H9 (cell line): Measurements from ENCODE around the gene ADAD2. TPM values are rescaled to one million over a fixed set of nuclear protein-coding genes. Genes with fewer than 3 reads are reported as not detected.

Experiments
- DNase-seq: peaks from one replicate; pipeline ENCODE4 v3.0.0-alpha.2; 2017
- H2AFZ ChIP-seq: one replicate; pipeline ENCODE4 v1.6.1; 2013; ENCODE audit warnings: mild to moderate bottlenecking, low read length, control low read depth, moderate library complexity
- H2AK5ac ChIP-seq: 2 replicates; pipeline ENCODE4 v1.6.1; 2013; ENCODE audit warnings: low read length, control low read depth, mixed read lengths; ENCODE audit not compliant: insufficient read length
- H2BK120ac ChIP-seq: one replicate; pipeline ENCODE4 v1.6.1; 2013; ENCODE audit warnings: low read depth, mild to moderate bottlenecking, low read length, control low read depth, inconsistent platforms; ENCODE audit not compliant: poor library complexity, severe bottlenecking
- H2BK12ac ChIP-seq: 2 replicates; pipeline ENCODE4 v1.6.1; 2013; ENCODE audit warnings: low read length, control low read depth, mixed read lengths, low read depth; ENCODE audit not compliant: insufficient read length
- H2BK15ac ChIP-seq: 2 replicates; pipeline ENCODE4 v1.6.1; 2013; ENCODE audit warnings: low read depth, low read length, control low read depth
- H2BK20ac ChIP-seq: one replicate; pipeline ENCODE4 v1.6.1; 2013; ENCODE audit warnings: low read depth, mild to moderate bottlenecking, low read length, control low read depth, inconsistent platforms; ENCODE audit not compliant: poor library complexity, severe bottlenecking
- H2BK5ac ChIP-seq: 2 replicates; pipeline ENCODE4 v1.6.1; 2013; ENCODE audit warnings: low read length, control low read depth, mixed read lengths; ENCODE audit not compliant: insufficient read length
- H3K14ac ChIP-seq: 2 replicates; pipeline ENCODE4 v1.6.1; 2013; ENCODE audit warnings: low read length, control low read depth; ENCODE audit not compliant: insufficient read depth
- H3K18ac ChIP-seq: 2 replicates; pipeline ENCODE4 v1.6.1; 2013; ENCODE audit warnings: low read depth, mild to moderate bottlenecking, mixed read lengths, low read length, control low read depth; ENCODE audit not compliant: insufficient read length
- H3K23ac ChIP-seq: 2 replicates; pipeline ENCODE4 v1.6.1; 2013; ENCODE audit warnings: low read length, control low read depth, mixed read lengths, low read depth; ENCODE audit not compliant: insufficient read length
- H3K23me2 ChIP-seq: 2 replicates; pipeline ENCODE4 v1.6.1; 2013; ENCODE audit warnings: low read depth, mild to moderate bottlenecking, mixed read lengths, low read length, control low read depth; ENCODE audit not compliant: insufficient read length, poor library complexity, severe bottlenecking
- H3K27ac ChIP-seq: 2 replicates; pipeline ENCODE4 v1.5.1; 2013; ENCODE audit warnings: low read length, control low read depth, mixed read lengths, low read depth; ENCODE audit not compliant: insufficient read length
- H3K27me3 ChIP-seq: 2 replicates; pipeline ENCODE4 v1.6.1; 2013; ENCODE audit warnings: low read length, control low read depth, inconsistent platforms; ENCODE audit not compliant: insufficient read depth
- H3K4ac ChIP-seq: 2 replicates; pipeline ENCODE4 v1.6.1; 2013; ENCODE audit warnings: low read depth, mild to moderate bottlenecking, control low read depth, inconsistent platforms, low read length, moderate library complexity
- H3K4me1 ChIP-seq: 2 replicates; pipeline ENCODE4 v1.6.1; 2013; ENCODE audit warnings: low read length, control low read depth, inconsistent platforms; ENCODE audit not compliant: insufficient read depth
- H3K4me2 ChIP-seq: 2 replicates; pipeline ENCODE4 v1.6.1; 2013; ENCODE audit warnings: low read length, control low read depth, mixed read lengths; ENCODE audit not compliant: insufficient read length, insufficient read depth
- H3K56ac ChIP-seq: 2 replicates; pipeline ENCODE4 v1.6.1; 2013; ENCODE audit warnings: low read depth, mild to moderate bottlenecking, mixed read lengths, low read length, control low read depth; ENCODE audit not compliant: insufficient read length
- H3K79me1 ChIP-seq: 2 replicates; pipeline ENCODE4 v1.6.1; 2013; ENCODE audit warnings: low read depth, mild to moderate bottlenecking, moderate library complexity, low read length, control low read depth, inconsistent platforms; ENCODE audit not compliant: insufficient read depth, poor library complexity, severe bottlenecking
- H3K79me2 ChIP-seq: 2 replicates; pipeline ENCODE4 v1.6.1; 2013; ENCODE audit warnings: low read length, control low read depth, inconsistent platforms; ENCODE audit not compliant: insufficient read depth
- H3K9ac ChIP-seq: 2 replicates; pipeline ENCODE4 v1.6.1; 2013; ENCODE audit warnings: low read length, control low read depth, mixed read lengths; ENCODE audit not compliant: insufficient read length; ENCODE audit errors: extremely low read depth
- H3K9me3 ChIP-seq: one replicate; pipeline ENCODE4 v1.6.1; 2013; ENCODE audit warnings: low read depth, low read length, inconsistent platforms; ENCODE audit not compliant: control insufficient read depth
- H3T11ph ChIP-seq: one replicate; pipeline ENCODE4 v1.6.1; 2013; ENCODE audit warnings: mild to moderate bottlenecking, low read length, control low read depth, inconsistent platforms
- H4K20me1 ChIP-seq: one replicate; pipeline ENCODE4 v1.6.1; 2013; ENCODE audit not compliant: control insufficient read depth, insufficient read length, insufficient read depth
- H4K5ac ChIP-seq: 2 replicates; pipeline ENCODE4 v1.6.1; 2013; ENCODE audit warnings: low read depth, mild to moderate bottlenecking, mixed read lengths, low read length, control low read depth; ENCODE audit not compliant: insufficient read length
- H4K8ac ChIP-seq: replicated peaks from 2 replicates; pipeline ENCODE4 v1.6.1; 2013; ENCODE audit warnings: low read length, control low read depth, mixed read lengths, low read depth; ENCODE audit not compliant: insufficient read length
- H4K91ac ChIP-seq: 2 replicates; pipeline ENCODE4 v1.6.1; 2013; ENCODE audit warnings: low read depth, mild to moderate bottlenecking, moderate library complexity, mixed read lengths, low read length, control low read depth; ENCODE audit not compliant: insufficient read length
- H3K27ac Mint-ChIP-seq, 3 experiments: 2 replicates in 2 of 3; 3 replicates in 1 of 3; pipeline ENCODE4 v1.8.0; 2020 to 2021; ENCODE audit warnings: mixed read lengths in 3 of 3, mild to moderate bottlenecking in 1 of 3, moderate library complexity in 1 of 3
- H3K27me3 Mint-ChIP-seq: 2 replicates; pipeline ENCODE4 v1.8.0; 2021; ENCODE audit warnings: low read depth, mild to moderate bottlenecking, moderate library complexity, mixed read lengths
- H3K36me3 Mint-ChIP-seq, 3 experiments: 2 replicates in 2 of 3; 3 replicates in 1 of 3; pipeline ENCODE4 v1.8.0; 2020 to 2021; ENCODE audit warnings: low read depth in 3 of 3, mixed read lengths in 3 of 3; ENCODE audit not compliant: insufficient read depth in 1 of 3
- H3K4me1 Mint-ChIP-seq, 2 experiments: 2 replicates each; pipeline ENCODE4 v1.8.0; 2020; ENCODE audit warnings: mixed read lengths in 2 of 2
- H3K4me3 Mint-ChIP-seq, 2 experiments: 2 replicates in 1 of 2; 3 replicates in 1 of 2; pipeline ENCODE4 v1.8.0; 2020 to 2021; ENCODE audit warnings: mild to moderate bottlenecking in 2 of 2, mixed read lengths in 2 of 2, moderate library complexity in 1 of 2
- H3K9me3 Mint-ChIP-seq, 2 experiments: 2 replicates in 1 of 2; 3 replicates in 1 of 2; pipeline ENCODE4 v1.8.0; 2020; ENCODE audit warnings: mild to moderate bottlenecking in 2 of 2, mixed read lengths in 2 of 2, moderate library complexity in 1 of 2
- CTCF ChIP-seq: fragments of 200-600 bp; sonication (generic); conservative IDR thresholded peaks from 3 replicates; pipeline ENCODE4 v1.8.0; 2021; ENCODE audit warnings: antibody characterized with exemption, mild to moderate bottlenecking
- WGBS: extraction: QIAGEN DNeasy Blood & Tissue Kit; methylation state at CpG from one replicate; pipeline ENCODE4 v1.1.7; 2013; ENCODE audit warnings: missing lambda C conversion rate, low lambda C conversion rate, mixed read lengths; ENCODE audit not compliant: insufficient read length; ENCODE audit errors: extremely low coverage; 5-methylcytosine and 5-hydroxymethylcytosine counted together
- total RNA-seq: library from RNA; stranded (reverse); gene quantifications from 2 replicates; pipeline ENCODE4 v1.2.1, GENCODE V29; 2021

The ADAD2 gene
- total RNA-seq, 1 experiment from 2014 or later, result 1.0 TPM

GRCh38 chr16:84196727-84197394 lies 5.9 kb downstream of the ADAD2 start:
- Mint-ChIP-seq H3K36me3 (no peaks in the 10 kb centered on the region), H3K4me1 (peaks cover 6 to 31% of the 10 kb centered on the region in 2 experiments; a peak in 3 of 4 replicates), H3K27me3 (peaks cover 4% of the 10 kb centered on the region; the same call in 1 of the 2 replicates), H3K9me3 (no peaks in the 10 kb centered on the region; a peak in 1 of 5 replicates), H3K27ac (peak overlapping the region in 2 of 3 experiments; percentile 55 to 70; a peak in 3 of 7 replicates), H3K4me3 (no peak overlapping the region)
- no peaks in the 10 kb centered on the region; the same call in 1 of the 2 replicates for H3K4me1 ChIP-seq
- no peaks in the 10 kb centered on the region for H3K79me2 ChIP-seq
- no peak overlapping the region for H4K91ac ChIP-seq
- H3K14ac ChIP-seq, result 0 out of 2 replicates have a peak overlapping the region, but pooled peaks have one; percentile 14
- no peak overlapping the region for H3K4me2 ChIP-seq
- no peaks in the 10 kb centered on the region for H3K79me1 ChIP-seq
- H2BK5ac ChIP-seq, result no peak overlapping the region
- no peak overlapping the region for H2BK20ac ChIP-seq
- H3K9me3 ChIP-seq, result no peaks in the 10 kb centered on the region
- no peak overlapping the region for H2BK12ac ChIP-seq
- H3K27me3 ChIP-seq, result no peaks in the 10 kb centered on the region
- H3K9ac ChIP-seq, result no peak overlapping the region
- no peak overlapping the region for H2BK120ac ChIP-seq
- H3K27ac ChIP-seq, result no peak overlapping the region
- TF ChIP-seq CTCF, result no peak
- H3K23me2 ChIP-seq, result no peaks in the 10 kb centered on the region
- H3K23ac ChIP-seq, result no peak overlapping the region
- H4K20me1 ChIP-seq, result no peaks in the 10 kb centered on the region
- no peak overlapping the region for H3K4ac ChIP-seq
- no peak overlapping the region for H2AK5ac ChIP-seq
- H2BK15ac ChIP-seq, result no peak overlapping the region
- no peak overlapping the region for H4K8ac ChIP-seq
- H3K18ac ChIP-seq, result no peak overlapping the region
- DNase-seq, result no peak
- no peak overlapping the region for H3K56ac ChIP-seq
- H3T11ph ChIP-seq, result no peak overlapping the region
- H4K5ac ChIP-seq, result no peak overlapping the region
- no CpG with 5 or more reads among the region's 16 CpGs for WGBS
- no peak overlapping the region for H2AFZ ChIP-seq
